GM19463 (cell line): ENCODE data around the gene BRD9.
"Not testable (repeated sequence)": the region's sequence is repeated elsewhere in the genome, so short reads cannot be mapped to it uniquely, and the experiment has no call there.

Source experiments
- ATAC-seq: cut with Tn5 transposase; IDR thresholded peaks from one replicate; pipeline ENCODE4 v1.9.1; 2021; ENCODE audit warnings: mild to moderate bottlenecking, moderate library complexity; ENCODE audit not compliant: unreplicated experiment

BRD9 gene

GRCh38 chr5:860506-861150 is 32.0 kb downstream of the BRD9 start:
- no peak for ATAC-seq

DNA sequence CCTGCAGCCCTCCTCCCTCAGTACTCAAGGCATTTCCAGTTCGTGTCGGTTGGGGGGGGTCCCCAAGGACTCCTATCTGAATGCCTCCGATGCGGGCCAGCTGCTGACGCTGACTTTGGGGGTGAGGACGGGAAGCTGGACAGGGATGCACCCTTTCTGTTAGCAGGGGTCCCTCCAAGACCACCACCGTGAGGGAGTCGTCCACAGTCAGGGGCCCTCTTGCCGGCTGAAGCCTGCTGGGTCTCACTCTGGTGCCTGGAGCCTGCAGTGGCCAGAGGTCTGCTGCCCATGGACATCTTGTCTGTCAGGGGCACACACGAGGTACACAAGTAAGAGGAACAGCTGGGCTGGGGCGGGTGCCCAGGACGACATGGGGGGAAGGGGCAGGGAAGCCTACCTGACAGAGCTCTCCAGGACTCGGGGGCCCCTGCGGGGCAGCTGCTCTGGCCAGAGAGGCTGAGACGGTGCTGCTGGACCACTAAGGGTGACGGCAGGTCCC is 32.8 kb downstream of the BRD9 start:
- ATAC-seq = no peak

- ATAC-seq = no peak
Measured at GRCh38 chr5:859391-859790, 33.2 kb downstream of the BRD9 start.

DNA sequence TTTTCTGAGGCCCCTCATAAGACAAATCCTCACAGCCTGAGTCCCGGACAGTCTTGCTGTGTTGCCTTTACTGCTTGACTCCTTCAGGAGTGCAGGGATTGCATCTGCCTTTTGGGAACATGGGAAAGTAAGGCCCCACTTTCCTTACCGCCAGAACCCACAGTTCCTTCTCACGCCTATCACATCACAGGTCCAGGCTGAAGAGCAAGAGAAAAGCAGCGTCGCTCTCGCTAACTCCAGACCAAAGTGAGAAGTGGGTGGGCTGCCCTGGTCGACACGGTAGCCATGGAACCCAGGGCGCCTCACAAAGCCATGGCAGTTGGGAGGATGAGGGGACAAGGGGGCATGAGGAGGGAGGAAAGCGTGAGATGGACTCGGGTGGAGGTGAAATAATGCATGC is 33.9 kb downstream of the BRD9 start:
- ATAC-seq = no peak

- no peak for ATAC-seq
Measured at GRCh38 chr5:856531-857425, 35.8 kb downstream of the BRD9 start.

DNA sequence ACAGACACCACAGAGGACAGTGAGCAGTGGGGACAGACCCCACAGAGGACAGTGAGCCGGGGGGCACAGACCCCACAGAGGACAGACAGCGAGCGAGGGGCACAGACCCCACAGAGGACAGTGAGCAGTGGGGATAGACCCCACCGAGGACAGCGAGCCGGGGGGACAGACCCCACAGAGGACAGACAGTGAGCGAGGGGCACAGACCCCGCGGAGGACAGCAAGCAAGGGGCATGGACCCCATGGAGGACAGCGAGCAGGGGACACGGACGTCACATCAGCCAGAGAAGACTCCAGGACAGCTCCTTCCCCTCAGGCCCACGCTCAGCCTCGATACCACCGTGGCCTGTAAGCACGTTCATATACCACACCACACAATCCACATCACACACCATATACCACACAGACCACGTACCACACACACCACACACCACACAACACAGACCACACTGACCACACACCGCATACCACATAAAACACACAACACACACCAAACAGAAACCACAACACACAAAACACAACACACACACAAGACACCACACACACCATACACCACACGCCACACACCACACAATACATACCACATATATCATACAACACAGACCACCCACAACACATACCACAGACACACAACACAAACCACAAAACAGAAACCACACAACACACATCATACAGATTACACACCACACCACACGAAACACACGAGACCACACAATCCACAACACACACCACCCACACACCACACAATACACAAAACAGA is 36.6 kb downstream of the BRD9 start:
- no peak for ATAC-seq

GRCh38 chr5:854966-855743 is 37.4 kb downstream of the BRD9 start:
- ATAC-seq = no peak

DNA sequence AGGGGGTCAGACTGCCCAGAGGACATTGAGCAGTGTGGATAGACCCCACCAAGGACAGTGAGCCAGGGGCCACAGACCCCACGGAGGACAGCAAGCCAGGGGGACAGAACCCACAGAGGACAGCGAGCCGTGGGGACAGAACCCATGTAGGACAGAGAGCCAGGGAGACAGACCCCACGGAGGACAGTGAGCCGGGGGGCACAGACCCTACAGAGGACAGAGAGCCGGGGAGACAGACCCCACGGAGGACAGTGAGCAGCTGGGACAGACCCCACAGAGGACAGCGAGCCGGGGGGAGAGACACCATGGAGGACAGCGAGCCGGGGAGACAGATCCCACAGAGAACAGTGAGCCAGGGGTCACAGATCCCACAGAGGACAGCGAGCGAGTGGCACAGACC is 38.4 kb downstream of the BRD9 start:
- ATAC-seq = no peak

DNA sequence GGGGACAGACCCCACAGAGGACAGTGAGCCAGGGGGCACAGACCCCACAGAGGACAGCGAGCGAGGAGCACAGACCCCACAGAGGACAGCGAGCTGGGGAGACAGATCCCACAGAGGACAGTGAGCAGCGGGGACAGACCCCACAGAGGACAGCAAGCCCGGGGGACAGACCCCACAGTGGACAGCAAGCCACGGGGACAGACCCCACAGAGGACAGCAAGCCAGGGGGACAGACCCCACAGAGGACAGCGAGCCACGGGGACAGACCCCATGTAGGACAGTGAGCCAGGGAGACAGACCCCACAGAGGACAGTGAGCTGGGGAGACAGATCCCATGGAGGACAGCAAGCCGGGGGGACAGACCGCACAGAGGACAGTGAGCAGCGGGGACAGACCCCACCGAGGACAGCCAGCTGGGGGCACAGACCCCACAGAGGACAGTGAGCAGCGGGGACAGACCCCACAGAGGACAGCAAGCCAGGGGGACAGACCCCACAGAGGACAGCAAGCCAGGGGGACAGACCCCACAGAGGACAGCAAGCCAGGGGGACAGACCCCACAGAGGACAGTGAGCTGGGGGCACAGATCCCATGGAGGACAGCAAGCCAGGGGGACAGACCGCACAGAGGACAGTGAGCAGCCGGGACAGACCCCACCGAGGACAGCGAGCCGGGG is 39.0 kb downstream of the BRD9 start:
- ATAC-seq = not testable (repeated sequence)

DNA sequence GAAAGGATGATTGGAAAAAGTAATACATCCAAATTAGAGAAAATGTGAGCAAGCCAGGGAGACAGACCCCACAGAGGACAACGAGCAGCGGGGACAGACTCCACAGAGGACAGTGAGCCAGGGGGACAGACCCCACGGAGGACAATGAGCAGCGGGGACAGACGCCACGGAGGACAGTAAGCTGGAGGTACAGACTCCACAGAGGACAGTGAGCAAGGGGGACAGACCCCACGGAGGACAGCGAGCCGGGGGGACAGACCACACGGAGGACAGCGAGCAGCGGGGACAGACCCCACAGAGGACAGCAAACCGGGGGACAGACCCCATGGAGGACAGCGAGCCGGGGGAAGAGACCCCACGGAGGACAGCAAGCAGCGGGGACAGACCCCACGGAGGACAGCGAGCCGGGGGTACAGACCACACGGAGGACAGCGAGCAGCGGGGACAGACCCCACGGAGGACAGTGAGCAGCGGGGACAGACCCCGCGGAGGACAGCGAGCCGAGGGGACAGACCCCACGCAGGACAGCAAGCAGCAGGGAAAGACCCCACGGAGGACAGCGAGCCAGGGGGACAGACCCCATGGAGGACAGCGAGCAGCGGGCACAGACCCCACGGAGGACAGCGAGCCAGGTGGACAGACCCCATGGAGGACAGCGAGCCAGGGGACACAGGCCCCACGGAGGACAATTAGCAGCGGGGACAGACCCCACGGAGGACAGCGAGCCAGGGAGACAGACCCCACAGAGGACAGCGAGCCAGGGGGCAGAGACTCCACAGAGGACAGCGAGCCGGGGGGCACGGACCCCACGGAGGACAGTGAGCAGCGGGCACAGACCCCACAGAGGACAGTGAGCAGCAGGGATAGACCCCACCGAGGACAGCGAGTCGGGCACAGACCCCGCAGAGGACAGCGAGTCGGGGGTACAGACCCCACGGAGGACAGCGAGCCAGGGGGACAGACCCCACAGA is 39.9 kb downstream of the BRD9 start:
- ATAC-seq = no peak

DNA sequence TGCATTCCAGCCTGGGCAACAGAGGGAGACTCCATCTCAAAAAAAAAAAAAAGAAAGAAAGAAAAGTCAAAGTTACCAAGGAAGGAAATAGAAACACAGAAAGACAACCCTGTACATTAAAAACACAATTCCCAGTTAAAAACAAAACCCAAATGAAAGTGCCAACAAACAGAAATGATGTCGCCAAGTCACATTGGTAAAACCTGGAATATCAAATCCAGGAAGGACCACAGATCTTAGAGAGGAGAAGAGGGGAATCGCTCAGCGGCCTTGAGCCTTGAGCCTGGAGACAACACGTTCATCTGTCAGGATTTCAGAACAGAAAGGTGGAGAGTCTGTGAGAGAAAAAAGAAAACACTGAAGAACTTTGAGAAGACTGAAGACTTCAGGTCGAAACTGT is 40.6 kb downstream of the BRD9 start:
- ATAC-seq = no peak

DNA sequence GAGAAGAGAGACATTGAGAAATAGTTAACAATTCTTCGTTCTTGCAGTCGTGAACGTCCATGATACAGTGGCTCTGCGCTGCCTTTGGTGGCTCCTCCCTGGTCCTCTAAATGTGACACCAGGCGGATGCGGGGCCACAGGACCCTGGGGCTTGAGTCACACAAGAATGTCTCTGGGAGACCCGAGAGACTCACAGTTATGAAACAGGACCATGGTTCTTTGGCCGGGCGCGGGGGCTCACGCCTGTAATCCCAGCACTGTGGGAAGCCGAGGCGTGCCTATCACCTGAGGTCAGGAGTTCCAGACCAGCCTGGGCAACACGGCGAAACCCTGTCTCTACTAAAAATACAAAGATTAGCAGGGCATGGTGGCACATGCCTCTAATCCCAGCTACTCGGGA is 41.0 kb downstream of the BRD9 start:
- no peak for ATAC-seq

- no peak for ATAC-seq
Measured at GRCh38 chr5:851076-851475, 41.5 kb downstream of the BRD9 start.

GRCh38 chr5:850511-851006 is 42.0 kb downstream of the BRD9 start, which contains the start of gene ZDHHC11:
TSS of gene ZDHHC11 (minus strand) at chr5:850986. CDS start at chr5:850602, 384 bp downstream.
- no peak for ATAC-seq

GRCh38 chr5:849651-850301 is 42.8 kb downstream of the BRD9 start:
- ATAC-seq = no peak

DNA sequence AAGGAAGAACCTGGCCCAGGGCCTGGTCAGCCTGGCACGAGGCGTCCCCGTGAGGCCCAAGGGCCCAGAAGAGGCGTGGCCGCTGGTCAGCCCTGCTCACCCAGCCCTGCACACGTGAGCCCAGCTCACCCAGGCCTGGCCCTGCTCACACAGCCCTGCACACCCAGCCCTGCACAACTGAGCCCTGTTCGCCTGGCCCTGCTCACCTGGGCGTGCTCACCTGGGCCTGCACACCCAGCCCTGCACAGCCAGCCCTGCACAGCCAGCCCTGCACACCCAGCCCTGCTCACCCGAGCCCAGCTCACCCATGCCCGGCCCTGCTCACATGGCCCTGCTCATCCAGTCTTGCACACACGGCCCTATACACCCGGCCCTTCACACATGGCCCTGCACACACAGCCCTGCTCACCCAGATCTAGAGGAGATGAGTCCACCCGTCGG is 43.9 kb downstream of the BRD9 start:
- no peak for ATAC-seq

DNA sequence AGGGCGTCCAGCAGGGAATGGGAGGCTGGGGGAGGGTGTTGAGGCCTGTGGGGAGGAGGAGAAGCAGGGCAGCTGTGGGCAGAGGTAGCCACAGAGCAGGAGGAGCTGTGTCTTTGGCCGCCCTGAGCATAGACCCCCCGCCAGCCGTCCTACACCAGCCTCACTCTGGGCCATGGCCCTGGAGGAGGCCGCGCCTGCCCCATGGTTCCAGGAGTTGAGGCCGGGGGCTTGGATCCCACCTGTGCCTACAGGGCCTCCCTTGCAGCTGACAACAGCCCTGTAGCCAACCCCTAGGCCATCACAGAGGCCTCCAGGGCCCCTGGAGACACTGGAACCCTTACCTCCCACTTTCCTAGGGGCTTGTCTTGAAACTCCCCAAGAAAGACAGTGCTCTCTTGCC is 44.9 kb downstream of the BRD9 start:
- not testable (repeated sequence) for ATAC-seq

- not testable (repeated sequence) for ATAC-seq
Measured at GRCh38 chr5:847212-847611, 45.4 kb downstream of the BRD9 start.
